Activated CD8-positive, alpha-beta memory T cell treated with anti-CD3 and anti-CD28 coated beads for 48 hours (primary cell): ENCODE measurements around the gene GPC2.
A peak's percentile ranks its signal among the peaks of the same experiment; 100 is the strongest.

Experiments
- DNase-seq, 3 experiments: peaks; one replicate each; pipeline ENCODE4 v3.0.0-alpha.2; 2020; ENCODE audit warnings: low read depth in 2 of 3, low spot score in 2 of 3

Gene GPC2

DNA sequence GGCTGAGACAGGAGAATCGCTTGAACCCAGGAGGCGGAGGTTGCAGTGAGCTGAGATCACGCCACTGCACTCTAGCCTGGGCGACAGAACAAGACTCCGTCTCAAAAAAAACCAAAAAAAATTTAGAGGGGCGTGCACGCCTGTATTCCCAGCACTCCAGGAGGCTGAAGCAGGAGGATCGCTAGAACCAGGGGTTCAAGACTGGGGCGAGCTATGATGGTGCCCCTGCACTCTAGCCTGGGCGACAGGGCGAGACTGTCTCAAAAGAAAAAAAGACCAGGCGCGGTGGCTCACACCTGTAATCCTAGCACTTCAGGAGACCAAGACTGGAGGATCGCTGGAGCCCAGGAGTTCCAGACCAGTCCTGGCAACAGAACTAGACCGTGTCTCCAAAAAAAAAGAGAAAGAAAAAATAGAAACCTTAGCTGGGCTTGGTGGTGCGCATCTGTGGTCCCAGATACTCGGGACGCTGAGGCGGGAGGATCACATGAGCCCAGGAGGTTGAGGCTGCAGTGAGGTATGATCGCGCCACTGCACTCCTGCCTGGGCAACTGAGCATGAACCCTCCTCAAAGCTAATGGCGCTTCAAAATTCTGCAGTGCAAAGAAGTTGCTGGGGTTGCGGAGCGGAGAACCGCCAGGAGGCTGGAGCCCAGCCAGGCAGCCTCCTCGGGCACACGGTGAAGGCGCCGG, 50.8 kb downstream of the GPC2 start:
- no peak for DNase-seq

DNA sequence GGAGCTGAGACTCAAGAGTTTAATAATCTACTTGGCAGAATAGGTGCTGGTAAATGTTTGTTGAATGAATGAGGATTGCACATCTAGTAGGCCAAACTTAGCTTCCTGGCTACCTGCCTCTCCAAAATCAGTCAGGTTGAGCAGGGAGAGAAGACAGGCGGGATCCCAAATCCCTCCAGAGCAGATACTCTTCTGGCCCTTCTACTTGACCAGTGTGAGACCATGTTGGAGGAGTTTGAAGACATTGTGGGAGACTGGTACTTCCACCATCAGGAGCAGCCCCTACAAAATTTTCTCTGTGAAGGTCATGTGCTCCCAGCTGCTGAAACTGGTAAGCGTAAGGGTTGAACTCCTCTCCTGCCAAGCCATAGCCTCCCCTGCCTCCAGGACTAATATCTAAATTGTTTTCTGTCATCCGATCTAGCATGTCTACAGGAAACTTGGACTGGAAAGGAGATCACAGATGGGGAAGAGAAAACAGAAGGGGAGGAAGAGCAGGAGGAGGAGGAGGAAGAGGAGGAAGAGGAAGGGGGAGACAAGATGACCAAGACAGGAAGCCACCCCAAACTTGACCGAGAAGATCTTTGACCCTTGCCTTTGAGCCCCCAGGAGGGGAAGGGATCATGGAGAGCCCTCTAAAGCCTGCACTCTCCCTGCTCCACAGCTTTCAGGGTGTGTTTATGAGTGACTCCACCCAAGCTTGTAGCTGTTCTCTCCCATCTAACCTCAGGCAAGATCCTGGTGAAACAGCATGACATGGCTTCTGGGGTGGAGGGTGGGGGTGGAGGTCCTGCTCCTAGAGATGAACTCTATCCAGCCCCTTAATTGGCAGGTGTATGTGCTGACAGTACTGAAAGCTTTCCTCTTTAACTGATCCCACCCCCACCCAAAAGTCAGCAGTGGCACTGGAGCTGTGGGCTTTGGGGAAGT, 52.6 kb downstream of the GPC2 start:
- DNase-seq: no peak

DNA sequence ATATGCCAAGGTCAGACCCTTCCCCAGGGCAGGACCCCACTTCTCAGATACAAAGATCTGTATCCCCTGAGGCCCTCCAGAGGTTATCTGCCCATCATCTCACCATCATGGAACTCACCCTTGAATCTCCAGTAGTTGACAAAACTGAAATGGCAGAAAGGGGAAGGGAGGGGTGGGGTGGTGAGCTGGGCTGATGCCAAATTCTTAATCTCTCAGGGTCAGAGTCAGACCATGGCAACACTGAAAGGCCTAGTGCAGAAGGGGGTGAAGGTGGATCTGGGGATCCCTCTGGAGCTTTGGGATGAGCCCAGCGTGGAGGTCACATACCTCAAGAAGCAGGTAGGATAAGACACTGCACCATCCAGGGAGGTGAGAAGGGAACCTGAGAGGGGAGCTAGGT, 54.6 kb downstream of the GPC2 start:
- DNase-seq: no peak

DNA sequence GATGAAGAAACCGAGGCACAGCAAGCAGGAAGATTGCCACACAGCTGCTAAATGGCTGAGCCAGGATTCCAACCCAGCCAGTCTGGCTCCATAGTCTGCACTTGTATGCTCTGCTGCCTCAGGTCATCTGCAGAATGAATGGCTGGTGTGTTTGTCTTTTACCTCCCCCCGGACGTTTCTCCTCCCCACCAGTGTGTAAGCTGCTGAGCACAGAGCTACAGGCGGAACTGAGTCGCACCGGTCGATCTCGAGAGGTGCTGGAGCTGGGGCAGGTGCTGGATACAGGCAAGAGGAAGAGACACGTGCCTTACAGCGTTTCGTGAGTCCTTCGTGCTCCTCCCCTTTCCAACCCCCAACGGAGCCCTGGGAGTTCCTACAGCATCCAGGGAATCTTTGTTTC, 55.1 kb downstream of the GPC2 start:
- no peak for DNase-seq

DNA sequence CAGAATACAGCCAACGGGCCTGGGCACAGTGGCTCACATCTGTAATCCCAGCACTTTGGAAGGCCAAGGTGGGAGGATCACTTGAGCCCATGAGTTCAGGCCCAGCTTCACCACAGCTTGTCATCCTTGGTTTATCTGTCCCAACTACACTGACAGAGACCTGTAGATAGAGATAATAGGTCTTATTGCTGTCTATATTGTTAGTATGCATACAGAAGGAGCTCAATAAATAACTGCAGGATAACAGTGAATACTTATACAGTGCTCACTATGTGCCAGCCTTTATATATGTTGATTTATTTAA, 56.5 kb downstream of the GPC2 start:
- DNase-seq: no peak

DNA sequence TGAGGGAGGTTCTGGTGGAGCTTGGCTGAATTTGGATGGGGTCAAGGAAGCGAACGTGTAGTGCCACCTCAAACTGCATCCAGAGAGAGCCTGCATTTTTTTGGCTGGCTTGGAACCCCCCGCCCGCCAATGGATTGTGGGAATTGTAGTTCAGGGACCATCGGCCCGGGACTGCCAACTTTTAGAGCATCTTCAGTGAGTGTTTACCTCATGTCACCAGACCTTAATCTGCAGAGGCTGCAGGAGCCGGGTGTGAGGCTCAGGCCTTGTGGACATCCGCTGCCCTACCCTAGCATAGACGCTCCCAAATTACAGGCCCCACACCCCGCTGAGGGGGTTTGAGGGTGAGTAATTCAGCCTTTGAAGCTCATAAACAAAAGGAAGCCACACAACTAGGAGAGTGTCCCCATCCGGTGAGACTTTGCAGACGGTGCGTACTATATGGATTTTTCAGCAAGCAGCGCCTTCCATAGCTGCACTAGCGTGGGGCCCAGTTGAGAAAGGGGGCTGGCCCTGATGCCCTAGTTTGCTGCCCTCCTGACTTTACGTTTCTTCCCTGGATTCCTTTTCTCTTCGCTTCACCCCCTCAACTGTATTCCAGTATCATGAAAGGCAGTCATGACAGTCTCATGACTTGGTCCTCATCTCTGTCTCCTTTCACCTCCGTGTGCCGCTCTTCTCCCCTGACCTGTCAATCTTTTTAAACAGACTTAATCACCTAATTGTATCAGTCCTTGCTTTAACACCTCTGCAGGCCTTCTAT, 57.0 kb downstream of the GPC2 start:
- peak; percentile 40 to 43 (median 42) for DNase-seq
